ENCODE measurements around the gene ZFHX3. TPM values are rescaled to one million over a fixed set of nuclear protein-coding genes. Genes with fewer than 3 reads are reported as not detected.

Gene ZFHX3
- total RNA-seq, 6 experiments from 2014 or later, result 7.1 to 9.4 (median 7.7) TPM

DNA sequence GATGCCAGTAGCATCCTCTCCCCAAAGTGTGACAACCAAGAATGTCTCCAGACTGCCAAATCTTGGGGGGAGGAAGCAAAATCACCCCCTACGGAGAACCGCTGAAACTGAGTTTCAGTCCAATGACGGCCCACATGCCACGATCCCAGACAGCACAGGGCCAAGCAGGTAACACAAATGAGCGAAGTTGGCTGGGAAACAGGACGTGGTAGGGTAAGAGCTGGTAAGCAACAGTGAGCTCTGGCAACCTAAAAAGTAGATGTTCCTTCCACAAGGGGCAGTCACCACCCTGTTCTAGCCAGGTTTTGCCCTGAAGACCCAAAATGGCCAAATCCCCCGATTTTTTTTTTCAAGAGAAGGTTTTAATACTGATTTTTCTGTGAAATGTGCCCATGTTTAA is 25.4 kb downstream of the ZFHX3 start:
- WGBS (ENCODE audit: insufficient coverage, low coverage, low lambda C conversion rate, missing lambda C conversion rate), result 83% methylated on average over 6 of the region's 7 CpGs
- no peak for DNase-seq
- ATAC-seq, result no peak

DNA sequence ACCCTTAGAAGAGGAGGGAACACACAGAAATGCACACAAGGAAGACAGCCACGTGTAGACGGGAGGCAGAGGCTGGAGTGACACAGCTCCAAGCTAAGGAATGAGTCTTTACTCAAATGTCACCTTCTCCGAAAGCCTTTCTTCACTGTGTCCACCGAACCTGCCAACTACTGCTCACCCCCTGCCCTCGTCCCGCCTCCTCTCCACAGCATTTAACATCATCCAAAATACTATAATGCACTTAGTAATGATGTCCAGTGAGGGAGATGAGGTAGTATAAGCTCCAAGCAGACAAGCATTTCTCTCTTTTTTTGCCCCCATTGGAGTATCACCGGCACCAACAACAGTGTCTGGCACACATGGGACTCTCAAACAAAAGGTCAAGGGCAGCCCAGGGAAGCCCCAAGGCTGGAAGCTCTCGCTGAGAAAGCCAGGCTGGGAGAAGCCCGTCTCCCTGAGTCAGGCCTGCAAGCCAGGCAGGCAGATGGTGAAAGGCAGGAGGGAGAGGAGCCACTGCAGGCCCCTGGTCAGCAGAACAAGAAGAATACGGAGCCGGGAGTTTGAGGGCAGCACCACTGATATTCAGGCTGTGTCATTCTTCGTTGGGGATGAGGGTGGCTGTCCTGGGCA is 25.9 kb downstream of the ZFHX3 start:
- Histone ChIP-seq H3K4me1 (peaks cover 0 to 20% (median 3%) of the 10 kb centered on the region in 4 donors), H3K9me3 (no peaks in the 10 kb centered on the region), H3K36me3 (no peaks in the 10 kb centered on the region), H3K4me3 (no peak overlapping the region), H3K27ac (no peak overlapping the region), H3K27me3 (no peaks in the 10 kb centered on the region)
- no peak for ATAC-seq
- 77% methylated on average over 6 of the region's 12 CpGs for WGBS (ENCODE audit: insufficient coverage, low coverage, low lambda C conversion rate, missing lambda C conversion rate)
- no peak for TF ChIP-seq CTCF (IDR thresholded peaks at IDR 0.05)
- no peak for TF ChIP-seq POLR2A (IDR thresholded peaks at IDR 0.05)
- intact Hi-C loops (cut with DNase I), result no loop called here
- DNase-seq, result no peak

More for the DNA sequence above, 25.4 kb downstream of the ZFHX3 start:
- Histone ChIP-seq H3K4me1 (peaks cover 0 to 25% (median 2%) of the 10 kb centered on the region in 4 donors), H3K9me3 (no peaks in the 10 kb centered on the region), H3K27ac (no peak overlapping the region), H3K4me3 (no peak overlapping the region), H3K36me3 (no peaks in the 10 kb centered on the region), H3K27me3 (no peaks in the 10 kb centered on the region)
- TF ChIP-seq POLR2A (IDR thresholded peaks at IDR 0.05) (no peak), CTCF (IDR thresholded peaks at IDR 0.05) (no peak)
- intact Hi-C loops (cut with DNase I), result no loop called here

DNA sequence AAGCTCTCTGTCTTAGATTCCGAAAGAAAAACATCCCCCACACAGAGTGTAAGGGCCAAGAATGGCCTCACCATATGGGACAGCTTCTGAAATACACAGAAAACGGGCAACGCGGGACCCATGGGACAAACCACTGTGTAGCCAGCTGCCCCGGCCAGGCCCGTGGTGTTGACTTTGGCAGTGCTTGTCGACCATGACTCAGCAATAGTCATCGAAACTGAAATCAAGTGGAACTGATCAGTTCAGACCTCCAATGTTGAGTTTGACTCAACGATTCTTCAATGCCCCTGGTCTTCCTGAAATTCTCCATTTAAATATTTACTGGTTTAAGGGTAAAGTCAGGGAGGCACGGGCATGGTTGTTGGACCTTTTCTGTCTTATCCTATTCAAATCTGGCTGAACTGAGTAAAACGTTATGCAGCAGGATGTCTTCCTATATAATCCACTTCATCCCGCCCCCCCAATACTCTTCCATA is 27.5 kb downstream of the ZFHX3 start:
- peak overlapping the region; percentile 48 to 81 (median 51) for H3K27ac ChIP-seq
- H3K27me3 ChIP-seq, result no peaks in the 10 kb centered on the region
- DNase-seq (peak; percentile 84 to 89 (median 85)), ATAC-seq (peak; percentile 76 to 82 (median 80))
- no peaks in the 10 kb centered on the region for H3K9me3 ChIP-seq
- TF ChIP-seq POLR2A (IDR thresholded peaks at IDR 0.05) (no peak), CTCF (IDR thresholded peaks at IDR 0.05) (no peak)
- H3K4me1 ChIP-seq, result peaks cover 0 to 31% (median 6%) of the 10 kb centered on the region in 4 donors
- H3K36me3 ChIP-seq, result no peaks in the 10 kb centered on the region
- 37% methylated on average over 5 of the region's 12 CpGs for WGBS (ENCODE audit: insufficient coverage, low coverage, low lambda C conversion rate, missing lambda C conversion rate)
- intact Hi-C loops (cut with DNase I), result no loop called here
- no peak overlapping the region for H3K4me3 ChIP-seq

DNA sequence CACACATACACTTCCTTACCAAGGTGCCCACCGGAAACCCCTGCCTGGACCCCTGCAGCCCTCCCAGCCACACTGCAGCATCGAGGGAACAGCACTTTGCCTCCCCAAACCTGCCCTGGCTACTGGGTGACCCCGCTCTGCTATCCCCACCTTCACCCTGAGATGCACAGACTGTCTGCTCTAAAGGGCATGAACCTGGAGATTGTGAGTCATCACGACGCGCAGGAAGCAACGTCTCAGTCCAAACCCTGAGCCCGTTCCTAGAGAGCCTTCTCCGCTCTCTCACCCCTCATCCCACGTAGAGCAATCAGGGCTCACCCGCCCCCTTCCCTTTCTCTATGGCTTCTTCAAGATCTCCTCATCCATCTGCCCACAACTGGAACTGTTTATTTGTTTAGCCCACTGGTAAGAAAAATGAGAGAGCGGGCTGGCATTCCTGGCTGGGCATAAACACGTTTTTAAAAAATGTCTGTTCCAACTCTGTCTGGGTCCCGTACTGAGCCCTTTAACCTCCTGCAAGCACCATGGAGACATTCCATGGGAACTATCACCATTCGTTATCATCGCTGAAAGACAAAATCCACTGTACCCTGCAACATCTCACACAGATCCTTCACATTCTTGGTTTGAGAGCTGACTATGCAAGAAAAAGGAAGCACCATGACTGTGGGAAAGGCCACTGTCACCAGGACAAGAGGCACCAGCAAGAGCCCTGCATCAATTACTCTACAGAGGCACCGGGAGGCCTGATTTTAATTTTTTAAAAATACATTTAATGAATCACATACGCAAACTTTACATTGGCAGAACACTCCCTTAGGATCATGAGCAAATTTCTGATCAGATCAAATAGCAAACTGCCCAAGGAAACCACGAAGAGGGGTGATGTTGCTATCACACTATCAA is 28.2 kb downstream of the ZFHX3 start:
- Histone ChIP-seq H3K27me3 (no peaks in the 10 kb centered on the region), H3K27ac (peak overlapping the region; percentile 29 to 81 (median 51)), H3K4me1 (peaks cover 0 to 35% (median 6%) of the 10 kb centered on the region in 4 donors), H3K4me3 (no peak overlapping the region), H3K9me3 (no peaks in the 10 kb centered on the region), H3K36me3 (no peaks in the 10 kb centered on the region)
- peak in 2 of 4 donors; percentile 6 to 26 for ATAC-seq
- intact Hi-C loops (cut with DNase I), result no loop called here
- 60% methylated on average over 14 of the region's 19 CpGs for WGBS (ENCODE audit: insufficient coverage, low coverage, low lambda C conversion rate, missing lambda C conversion rate)
- TF ChIP-seq POLR2A (IDR thresholded peaks at IDR 0.05) (no peak), CTCF (IDR thresholded peaks at IDR 0.05) (no peak)
- peak in 1 of 3 donors; percentile 29 for DNase-seq

Data from right lobe of liver (tissue), 6 donors.